GM21515 (cell line): ENCODE data around the gene AMZ1.

Source experiments
- ATAC-seq: cut with Tn5 transposase; IDR thresholded peaks from one replicate; pipeline ENCODE4 v1.9.1; 2021; ENCODE audit not compliant: unreplicated experiment

The AMZ1 gene

DNA sequence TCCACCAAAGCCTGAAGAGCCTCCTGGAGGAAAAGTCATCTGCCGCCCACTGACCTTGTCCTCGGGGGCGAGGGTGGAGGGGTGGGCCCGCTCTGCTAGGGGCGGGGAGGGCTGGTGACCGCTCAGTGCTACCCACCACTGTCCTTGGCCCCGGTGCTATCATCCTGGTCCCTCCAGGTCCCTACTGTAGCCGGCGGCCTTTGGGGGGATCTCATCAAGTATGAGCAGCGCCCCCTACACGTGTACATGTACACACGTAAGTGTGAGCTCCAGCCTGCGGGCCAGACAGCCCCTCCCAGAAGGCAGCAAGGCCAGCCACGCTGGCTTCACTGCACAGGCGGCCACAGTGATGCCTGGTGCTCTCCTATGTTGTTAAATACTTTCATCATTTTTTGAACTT is 36.7 kb upstream of the AMZ1 start:
- no peak for ATAC-seq

DNA sequence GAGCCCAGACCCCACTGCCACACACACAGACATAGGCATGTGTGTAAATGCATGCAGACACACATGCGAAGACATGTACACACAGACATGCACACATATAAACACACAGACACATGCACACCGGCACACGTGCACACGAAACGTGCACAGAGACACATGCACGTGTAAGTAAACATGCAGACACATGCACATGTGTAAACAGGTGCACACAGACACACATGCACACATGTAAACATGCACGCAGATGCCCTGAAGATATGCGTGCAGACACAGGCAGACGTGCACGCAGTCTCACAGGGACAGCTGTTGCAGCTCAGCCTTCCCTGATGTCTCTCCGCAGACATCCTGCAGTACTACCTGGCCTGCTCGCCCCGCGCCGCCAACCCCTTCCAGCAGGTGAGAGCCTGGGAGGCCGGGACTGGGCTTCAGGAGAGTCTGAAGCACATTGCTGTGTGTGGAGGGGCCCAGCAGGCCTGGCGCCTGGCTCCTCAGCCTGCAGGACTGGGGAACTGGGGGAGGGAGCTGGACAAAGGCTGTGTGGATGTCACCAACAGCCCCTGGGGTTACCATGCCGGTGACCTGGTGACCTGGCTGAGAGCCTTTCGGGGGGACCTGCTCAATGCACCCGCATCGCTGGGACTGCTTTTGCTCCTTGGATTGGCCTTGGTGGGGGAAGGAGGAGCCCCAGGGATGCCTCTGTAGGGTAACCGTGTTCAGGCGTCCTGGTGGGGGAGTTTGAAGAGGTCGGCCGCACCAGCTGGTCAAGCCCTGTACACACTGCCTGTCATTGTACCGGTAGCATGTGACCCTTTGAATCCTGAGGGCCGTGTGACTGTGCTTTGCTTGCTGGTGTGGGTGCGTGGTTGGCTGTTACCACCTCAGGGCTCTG is 35.9 kb upstream of the AMZ1 start:
- no peak for ATAC-seq

DNA sequence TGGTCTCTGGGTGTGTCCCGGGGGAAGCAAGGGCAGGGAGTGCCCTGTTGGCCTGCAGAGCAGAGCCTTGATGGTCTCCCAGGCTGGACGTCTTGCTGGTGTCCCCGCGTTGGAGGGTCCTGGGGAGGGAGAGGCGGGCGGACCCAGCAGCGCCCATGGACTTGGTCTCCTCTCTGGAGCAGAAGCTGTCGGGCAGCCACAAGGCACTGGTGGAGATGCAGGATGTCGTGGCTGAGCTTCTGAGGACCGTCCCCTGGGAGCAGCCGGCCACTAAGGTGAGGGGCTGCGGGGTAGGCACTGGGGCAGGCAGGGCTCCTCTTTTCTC is 35.3 kb upstream of the AMZ1 start:
- no peak for ATAC-seq

- no peak for ATAC-seq
These were observed 33.9 kb upstream of the AMZ1 start for GRCh38 chr7:2654059-2654458.

DNA sequence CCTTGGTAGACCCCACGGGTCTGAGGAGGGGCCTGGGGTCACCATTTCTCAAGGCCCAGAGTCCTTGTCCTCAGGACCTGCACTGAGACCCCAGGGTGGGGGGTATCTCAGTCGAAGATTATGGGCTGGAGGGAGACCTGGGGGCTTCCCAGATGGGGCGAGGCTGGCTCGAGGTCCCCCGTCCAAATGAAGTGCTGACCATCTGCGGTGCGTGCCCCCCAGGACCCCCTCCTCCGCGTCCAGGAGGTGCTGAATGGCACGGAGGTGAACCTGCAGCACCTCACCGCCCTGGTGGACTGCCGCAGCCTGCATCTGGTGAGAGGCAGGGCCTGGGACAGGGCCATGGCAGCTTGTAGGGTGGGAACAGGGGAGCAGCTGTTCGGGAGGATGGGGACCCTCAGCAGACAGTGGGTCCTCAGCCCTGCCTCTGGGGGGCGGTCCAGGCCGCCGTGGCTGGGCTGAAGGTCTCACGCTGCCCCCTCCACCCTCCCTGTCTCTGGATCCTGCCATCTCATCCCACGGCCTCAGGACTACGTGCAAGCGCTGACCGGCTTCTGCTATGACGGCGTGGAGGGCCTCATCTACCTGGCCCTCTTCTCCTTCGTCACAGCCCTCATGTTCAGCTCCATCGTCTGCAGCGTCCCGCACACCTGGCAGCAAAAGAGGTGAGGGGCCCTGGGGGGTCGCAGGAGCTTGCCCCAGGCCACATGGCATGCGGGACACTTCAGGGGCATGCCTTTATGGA is 32.0 kb upstream of the AMZ1 start:
- ATAC-seq = no peak

GRCh38 chr7:2657208-2657607 is 30.8 kb upstream of the AMZ1 start:
- no peak for ATAC-seq

DNA sequence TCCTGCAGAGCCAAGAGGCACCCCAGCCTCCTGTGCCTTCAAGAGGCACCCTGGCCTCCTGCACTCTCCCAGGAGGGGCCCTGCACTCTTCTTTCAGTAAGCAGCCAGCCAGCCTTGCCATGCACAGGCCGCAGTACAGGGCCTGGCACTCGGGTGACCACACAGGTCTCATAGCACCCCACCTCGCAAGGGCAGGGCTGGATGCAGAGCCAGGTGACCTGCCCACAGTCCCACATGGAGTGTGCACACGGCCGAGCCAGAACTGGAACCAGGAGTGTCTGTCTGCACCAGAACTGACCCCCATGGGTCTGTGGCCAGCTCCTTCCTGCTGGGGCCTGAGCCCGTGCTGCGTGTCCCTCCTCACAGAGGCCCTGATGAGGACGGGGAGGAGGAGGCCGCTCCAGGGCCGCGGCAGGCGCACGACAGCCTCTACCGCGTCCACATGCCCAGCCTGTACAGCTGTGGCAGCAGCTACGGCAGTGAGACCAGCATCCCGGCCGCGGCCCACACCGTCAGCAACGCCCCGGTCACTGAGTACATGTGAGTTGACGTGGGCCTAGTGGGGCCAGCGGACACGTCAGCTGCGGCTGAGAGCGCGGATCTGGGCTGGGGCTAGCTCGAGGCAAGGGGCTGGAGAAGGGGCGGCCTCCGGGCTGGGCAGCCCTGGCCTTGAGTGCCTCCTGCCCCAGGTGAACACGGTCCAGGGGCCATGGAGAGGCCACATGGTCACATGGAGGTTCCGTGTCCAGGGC is 29.9 kb upstream of the AMZ1 start:
- ATAC-seq = no peak

- ATAC-seq = no peak
These were observed 29.1 kb upstream of the AMZ1 start for GRCh38 chr7:2658941-2659340.

DNA sequence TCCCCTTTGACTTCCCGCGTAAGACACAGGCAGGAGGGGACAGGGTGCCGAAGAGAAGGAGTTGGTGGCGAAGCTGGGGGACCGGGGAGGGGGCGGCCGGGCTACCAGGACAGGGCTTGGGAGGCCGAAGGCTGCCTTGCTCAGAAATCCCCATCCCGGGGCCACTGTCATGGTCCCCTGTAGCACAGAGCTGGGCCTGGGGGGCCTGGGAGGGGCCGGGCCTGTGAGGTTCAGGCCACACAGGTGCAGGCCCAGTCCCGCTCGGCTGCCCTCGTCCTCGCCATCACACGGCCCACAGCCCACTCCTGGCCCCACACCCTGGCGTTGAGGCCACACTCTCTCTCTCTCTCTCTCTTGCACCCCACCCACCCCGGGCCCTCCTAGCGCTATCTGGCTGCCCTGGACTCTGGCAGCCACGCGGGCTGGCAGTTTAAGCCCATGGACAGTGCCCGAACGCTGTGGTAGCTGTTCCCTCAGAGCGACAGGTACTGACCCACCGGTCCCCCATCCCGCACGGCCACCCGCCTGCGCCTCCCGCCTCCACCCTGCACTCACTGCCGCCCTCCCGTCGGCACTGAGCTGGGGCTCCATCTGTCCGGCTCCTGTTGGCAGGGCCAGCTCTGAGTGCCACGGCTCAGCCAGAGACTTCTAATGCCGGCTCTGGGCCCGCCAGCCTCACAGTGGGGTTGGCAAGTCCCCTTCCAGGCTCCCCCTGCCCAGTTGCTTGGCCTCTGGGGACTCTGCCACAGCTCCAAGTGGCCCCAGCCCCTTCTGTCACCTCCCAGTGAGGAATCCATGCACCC is 28.2 kb upstream of the AMZ1 start:
- ATAC-seq = no peak

- ATAC-seq = no peak
These were observed 27.5 kb upstream of the AMZ1 start for GRCh38 chr7:2660359-2661095.

GRCh38 chr7:2661096-2661449 is 26.9 kb upstream of the AMZ1 start:
- ATAC-seq = no peak

- no peak for ATAC-seq
These were observed 26.3 kb upstream of the AMZ1 start for GRCh38 chr7:2661602-2662272.

DNA sequence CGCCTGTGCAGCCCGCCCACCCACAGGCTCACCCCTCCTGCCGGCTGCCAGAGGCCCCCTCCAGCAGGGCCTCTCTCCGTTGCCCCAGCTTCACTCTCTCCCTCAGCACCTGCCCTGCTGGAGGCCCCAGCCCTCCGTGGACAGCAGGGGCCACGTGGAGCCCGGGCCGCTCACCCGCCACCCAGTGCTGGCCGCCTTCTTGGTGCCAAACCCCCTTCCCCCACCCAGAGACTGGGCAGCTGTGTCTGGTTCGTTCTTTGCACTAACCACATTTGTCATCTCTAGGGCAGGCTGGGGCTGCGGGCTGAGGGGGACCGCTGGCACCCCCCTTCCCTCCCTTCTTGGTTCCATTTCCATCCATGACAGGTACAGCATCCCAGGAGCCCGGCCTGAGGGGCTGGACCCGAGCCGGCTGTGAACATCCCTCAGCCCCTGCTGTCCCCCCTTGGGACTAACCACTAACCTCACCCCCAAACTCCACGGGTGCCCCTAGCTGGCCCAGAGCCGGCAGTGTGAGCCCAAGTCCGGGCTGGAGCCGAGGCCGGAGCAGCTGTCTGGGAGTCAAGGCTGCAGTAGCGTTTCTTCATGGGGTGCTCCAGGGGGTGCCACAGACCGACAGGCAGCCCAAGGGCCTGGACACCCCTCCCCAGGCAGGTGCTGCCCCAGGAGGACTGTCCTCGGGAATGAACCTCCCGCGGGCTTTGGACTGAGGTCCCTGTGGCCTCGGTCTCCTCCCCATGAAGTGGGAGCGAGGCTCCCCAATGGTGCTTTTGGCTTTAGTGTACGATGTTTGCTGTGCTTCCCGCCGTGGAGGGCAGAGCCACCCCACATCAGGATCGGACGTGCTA is 25.5 kb upstream of the AMZ1 start:
- ATAC-seq = no peak

DNA sequence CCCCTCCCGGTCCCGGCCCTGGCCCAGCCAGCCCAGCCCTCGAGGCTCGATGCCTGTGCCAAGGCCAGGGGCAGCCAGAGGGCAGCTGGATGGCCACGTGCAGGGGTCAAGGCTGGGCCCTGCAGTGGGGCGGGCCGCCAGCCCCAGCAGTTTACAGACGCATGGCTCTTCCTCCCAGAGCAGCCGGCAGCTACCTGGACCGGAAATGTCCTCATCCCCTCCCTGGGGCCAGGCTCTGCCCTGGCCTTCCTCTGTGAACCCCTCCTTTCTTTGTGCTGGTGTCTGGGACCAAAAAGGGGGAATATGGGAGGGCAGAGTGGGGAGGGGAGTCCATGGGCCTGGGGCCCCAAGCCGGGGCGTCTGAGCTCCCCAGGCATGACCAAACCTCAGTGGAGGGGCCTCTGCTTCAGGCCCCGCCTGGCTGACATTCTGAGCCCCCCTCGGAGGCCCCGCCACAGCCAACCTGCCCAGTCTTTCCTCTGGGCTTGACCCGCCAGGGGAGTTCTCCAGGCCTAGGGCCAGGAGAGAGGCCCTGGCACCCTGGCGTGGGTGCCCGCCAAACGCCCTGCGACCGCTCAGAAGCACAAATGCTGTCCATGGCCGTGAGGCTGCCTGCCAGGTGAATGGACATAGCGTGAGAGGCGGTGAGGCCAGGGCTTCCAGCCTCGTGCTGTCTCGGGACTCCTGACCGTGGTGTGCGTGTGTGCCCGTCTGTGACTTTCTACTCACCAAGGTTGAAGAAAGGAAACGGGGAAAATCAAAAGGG is 24.7 kb upstream of the AMZ1 start:
- ATAC-seq = no peak

DNA sequence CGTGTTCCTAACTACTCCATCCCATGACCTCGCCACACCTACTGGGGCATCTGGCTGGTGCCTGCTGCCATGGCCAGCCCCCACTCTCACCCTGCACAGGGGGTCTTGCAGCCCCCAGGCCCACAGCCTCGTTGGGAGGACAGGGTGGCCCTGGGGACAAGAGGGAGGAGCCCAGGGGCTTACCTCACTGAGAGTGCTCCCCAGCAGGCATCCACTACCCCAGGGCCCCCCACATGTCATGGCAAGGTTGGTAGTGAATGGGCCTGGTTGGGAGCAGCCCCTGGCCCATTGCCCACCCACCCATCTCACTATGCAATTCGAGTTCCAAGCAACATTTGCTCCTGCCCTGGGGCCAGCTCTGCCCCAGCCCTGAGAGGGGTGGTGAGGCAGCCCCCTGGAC is 24.0 kb upstream of the AMZ1 start:
- no peak for ATAC-seq

- no peak for ATAC-seq
These were observed 22.6 kb upstream of the AMZ1 start for GRCh38 chr7:2665359-2665791.

- no peak for ATAC-seq
These were observed 21.8 kb upstream of the AMZ1 start for GRCh38 chr7:2666155-2666554.

- no peak for ATAC-seq
These were observed 21.3 kb upstream of the AMZ1 start for GRCh38 chr7:2666588-2667250.
